ENCODE measurements around the gene CYP4F8. TPM values are rescaled to one million over a fixed set of nuclear protein-coding genes. Genes with fewer than 3 reads are reported as not detected.

CYP4F8 gene
- polyA plus RNA-seq, 3 donors = 0.04 TPM; not detected in 2

Other genes starting within 250 kb of the CYP4F8 start
- gene AKAP8, start 235.4 kb upstream of the CYP4F8 start, polyA plus RNA-seq (ENCODE audit: insufficient read length in 3 of 3) = 10 to 100 TPM; 22.7 to 25.0 (median 24.9) TPM
- gene AKAP8L, start 196.2 kb upstream of the CYP4F8 start, polyA plus RNA-seq (ENCODE audit: insufficient read length in 3 of 3) = 100 to 1,000 TPM in 1 of 3 donors, 10 to 100 TPM in 2; 93.0 to 101 (median 96.4) TPM
- gene WIZ, start 165.3 kb upstream of the CYP4F8 start, polyA plus RNA-seq (ENCODE audit: insufficient read length in 3 of 3) = 10 to 100 TPM; 22.4 to 26.1 (median 22.4) TPM
- gene RASAL3, start 150.7 kb upstream of the CYP4F8 start, polyA plus RNA-seq (ENCODE audit: insufficient read length in 3 of 3) = 1 to 10 TPM in 2 of 3 donors, under 1 TPM in 1; 0.61 to 1.5 (median 1.0) TPM
- under 1 TPM in 1 of 3 donors, not detected in 2; 0.07 TPM for gene PGLYRP2, start 135.7 kb upstream of the CYP4F8 start, polyA plus RNA-seq (ENCODE audit: insufficient read length in 3 of 3)
- under 1 TPM in 2 of 3 donors, not detected in 1; 0.28 to 0.41 TPM for gene CYP4F22, start 106.7 kb upstream of the CYP4F8 start, polyA plus RNA-seq (ENCODE audit: insufficient read length in 3 of 3)
- under 1 TPM; 0.15 to 0.51 (median 0.18) TPM for gene CYP4F3, start 25.7 kb downstream of the CYP4F8 start, polyA plus RNA-seq (ENCODE audit: insufficient read length in 3 of 3)
- gene CYP4F12, start 57.9 kb downstream of the CYP4F8 start, polyA plus RNA-seq (ENCODE audit: insufficient read length in 3 of 3) = under 1 TPM in 2 of 3 donors, not detected in 1; 0.49 to 0.61 TPM
- gene OR10H2, start 112.8 kb downstream of the CYP4F8 start, polyA plus RNA-seq (ENCODE audit: insufficient read length in 3 of 3) = not detected
- gene OR10H3, start 122.8 kb downstream of the CYP4F8 start, polyA plus RNA-seq (ENCODE audit: insufficient read length in 3 of 3) = not detected
- gene OR10H5, start 172.4 kb downstream of the CYP4F8 start, polyA plus RNA-seq (ENCODE audit: insufficient read length in 3 of 3) = under 1 TPM; 0.01 to 0.04 (median 0.03) TPM
- under 1 TPM in 2 of 3 donors, not detected in 1; 0.04 to 0.07 TPM for gene OR10H1, start 200.4 kb downstream of the CYP4F8 start, polyA plus RNA-seq (ENCODE audit: insufficient read length in 3 of 3)

All from right renal cortex interstitium (tissue), 3 donors.